H9 (cell line): ENCODE measurements around the gene RNPEPL1. TPM values are rescaled to one million over a fixed set of nuclear protein-coding genes. Genes with fewer than 3 reads are reported as not detected.

Source experiments
- DNase-seq: peaks from one replicate; pipeline ENCODE4 v3.0.0-alpha.2; 2017
- H2AFZ ChIP-seq: one replicate; pipeline ENCODE4 v1.6.1; 2013; ENCODE audit warnings: mild to moderate bottlenecking, low read length, control low read depth, moderate library complexity
- H2AK5ac ChIP-seq: 2 replicates; pipeline ENCODE4 v1.6.1; 2013; ENCODE audit warnings: low read length, control low read depth, mixed read lengths; ENCODE audit not compliant: insufficient read length
- H2BK120ac ChIP-seq: one replicate; pipeline ENCODE4 v1.6.1; 2013; ENCODE audit warnings: low read depth, mild to moderate bottlenecking, low read length, control low read depth, inconsistent platforms; ENCODE audit not compliant: poor library complexity, severe bottlenecking
- H2BK12ac ChIP-seq: 2 replicates; pipeline ENCODE4 v1.6.1; 2013; ENCODE audit warnings: low read length, control low read depth, mixed read lengths, low read depth; ENCODE audit not compliant: insufficient read length
- H2BK15ac ChIP-seq: 2 replicates; pipeline ENCODE4 v1.6.1; 2013; ENCODE audit warnings: low read depth, low read length, control low read depth
- H2BK20ac ChIP-seq: one replicate; pipeline ENCODE4 v1.6.1; 2013; ENCODE audit warnings: low read depth, mild to moderate bottlenecking, low read length, control low read depth, inconsistent platforms; ENCODE audit not compliant: poor library complexity, severe bottlenecking
- H2BK5ac ChIP-seq: 2 replicates; pipeline ENCODE4 v1.6.1; 2013; ENCODE audit warnings: low read length, control low read depth, mixed read lengths; ENCODE audit not compliant: insufficient read length
- H3K14ac ChIP-seq: 2 replicates; pipeline ENCODE4 v1.6.1; 2013; ENCODE audit warnings: low read length, control low read depth; ENCODE audit not compliant: insufficient read depth
- H3K18ac ChIP-seq: 2 replicates; pipeline ENCODE4 v1.6.1; 2013; ENCODE audit warnings: low read depth, mild to moderate bottlenecking, mixed read lengths, low read length, control low read depth; ENCODE audit not compliant: insufficient read length
- H3K23ac ChIP-seq: 2 replicates; pipeline ENCODE4 v1.6.1; 2013; ENCODE audit warnings: low read length, control low read depth, mixed read lengths, low read depth; ENCODE audit not compliant: insufficient read length
- H3K23me2 ChIP-seq: 2 replicates; pipeline ENCODE4 v1.6.1; 2013; ENCODE audit warnings: low read depth, mild to moderate bottlenecking, mixed read lengths, low read length, control low read depth; ENCODE audit not compliant: insufficient read length, poor library complexity, severe bottlenecking
- H3K27ac ChIP-seq: 2 replicates; pipeline ENCODE4 v1.5.1; 2013; ENCODE audit warnings: low read length, control low read depth, mixed read lengths, low read depth; ENCODE audit not compliant: insufficient read length
- H3K27me3 ChIP-seq: 2 replicates; pipeline ENCODE4 v1.6.1; 2013; ENCODE audit warnings: low read length, control low read depth, inconsistent platforms; ENCODE audit not compliant: insufficient read depth
- H3K4ac ChIP-seq: 2 replicates; pipeline ENCODE4 v1.6.1; 2013; ENCODE audit warnings: low read depth, mild to moderate bottlenecking, control low read depth, inconsistent platforms, low read length, moderate library complexity
- H3K4me1 ChIP-seq: 2 replicates; pipeline ENCODE4 v1.6.1; 2013; ENCODE audit warnings: low read length, control low read depth, inconsistent platforms; ENCODE audit not compliant: insufficient read depth
- H3K4me2 ChIP-seq: 2 replicates; pipeline ENCODE4 v1.6.1; 2013; ENCODE audit warnings: low read length, control low read depth, mixed read lengths; ENCODE audit not compliant: insufficient read length, insufficient read depth
- H3K56ac ChIP-seq: 2 replicates; pipeline ENCODE4 v1.6.1; 2013; ENCODE audit warnings: low read depth, mild to moderate bottlenecking, mixed read lengths, low read length, control low read depth; ENCODE audit not compliant: insufficient read length
- H3K79me1 ChIP-seq: 2 replicates; pipeline ENCODE4 v1.6.1; 2013; ENCODE audit warnings: low read depth, mild to moderate bottlenecking, moderate library complexity, low read length, control low read depth, inconsistent platforms; ENCODE audit not compliant: insufficient read depth, poor library complexity, severe bottlenecking
- H3K79me2 ChIP-seq: 2 replicates; pipeline ENCODE4 v1.6.1; 2013; ENCODE audit warnings: low read length, control low read depth, inconsistent platforms; ENCODE audit not compliant: insufficient read depth
- H3K9ac ChIP-seq: 2 replicates; pipeline ENCODE4 v1.6.1; 2013; ENCODE audit warnings: low read length, control low read depth, mixed read lengths; ENCODE audit not compliant: insufficient read length; ENCODE audit errors: extremely low read depth
- H3K9me3 ChIP-seq: one replicate; pipeline ENCODE4 v1.6.1; 2013; ENCODE audit warnings: low read depth, low read length, inconsistent platforms; ENCODE audit not compliant: control insufficient read depth
- H3T11ph ChIP-seq: one replicate; pipeline ENCODE4 v1.6.1; 2013; ENCODE audit warnings: mild to moderate bottlenecking, low read length, control low read depth, inconsistent platforms
- H4K20me1 ChIP-seq: one replicate; pipeline ENCODE4 v1.6.1; 2013; ENCODE audit not compliant: control insufficient read depth, insufficient read length, insufficient read depth
- H4K5ac ChIP-seq: 2 replicates; pipeline ENCODE4 v1.6.1; 2013; ENCODE audit warnings: low read depth, mild to moderate bottlenecking, mixed read lengths, low read length, control low read depth; ENCODE audit not compliant: insufficient read length
- H4K8ac ChIP-seq: replicated peaks from 2 replicates; pipeline ENCODE4 v1.6.1; 2013; ENCODE audit warnings: low read length, control low read depth, mixed read lengths, low read depth; ENCODE audit not compliant: insufficient read length
- H4K91ac ChIP-seq: 2 replicates; pipeline ENCODE4 v1.6.1; 2013; ENCODE audit warnings: low read depth, mild to moderate bottlenecking, moderate library complexity, mixed read lengths, low read length, control low read depth; ENCODE audit not compliant: insufficient read length
- H3K27ac Mint-ChIP-seq, 3 experiments: 2 replicates in 2 of 3; 3 replicates in 1 of 3; pipeline ENCODE4 v1.8.0; 2020 to 2021; ENCODE audit warnings: mixed read lengths in 3 of 3, mild to moderate bottlenecking in 1 of 3, moderate library complexity in 1 of 3
- H3K27me3 Mint-ChIP-seq: 2 replicates; pipeline ENCODE4 v1.8.0; 2021; ENCODE audit warnings: low read depth, mild to moderate bottlenecking, moderate library complexity, mixed read lengths
- H3K36me3 Mint-ChIP-seq, 3 experiments: 2 replicates in 2 of 3; 3 replicates in 1 of 3; pipeline ENCODE4 v1.8.0; 2020 to 2021; ENCODE audit warnings: low read depth in 3 of 3, mixed read lengths in 3 of 3; ENCODE audit not compliant: insufficient read depth in 1 of 3
- H3K4me1 Mint-ChIP-seq, 2 experiments: 2 replicates each; pipeline ENCODE4 v1.8.0; 2020; ENCODE audit warnings: mixed read lengths in 2 of 2
- H3K4me3 Mint-ChIP-seq, 2 experiments: 2 replicates in 1 of 2; 3 replicates in 1 of 2; pipeline ENCODE4 v1.8.0; 2020 to 2021; ENCODE audit warnings: mild to moderate bottlenecking in 2 of 2, mixed read lengths in 2 of 2, moderate library complexity in 1 of 2
- H3K9me3 Mint-ChIP-seq, 2 experiments: 2 replicates in 1 of 2; 3 replicates in 1 of 2; pipeline ENCODE4 v1.8.0; 2020; ENCODE audit warnings: mild to moderate bottlenecking in 2 of 2, mixed read lengths in 2 of 2, moderate library complexity in 1 of 2
- WGBS: extraction: QIAGEN DNeasy Blood & Tissue Kit; methylation state at CpG from one replicate; pipeline ENCODE4 v1.1.7; 2013; ENCODE audit warnings: missing lambda C conversion rate, low lambda C conversion rate, mixed read lengths; ENCODE audit not compliant: insufficient read length; ENCODE audit errors: extremely low coverage; 5-methylcytosine and 5-hydroxymethylcytosine counted together
- total RNA-seq: library from RNA; stranded (reverse); gene quantifications from 2 replicates; pipeline ENCODE4 v1.2.1, GENCODE V29; 2021
- TF ChIP-seq, protein P1 (sequence below): fragments of 200-600 bp; sonication (generic); conservative IDR thresholded peaks from 3 replicates; pipeline ENCODE4 v1.8.0; 2021; ENCODE audit warnings: antibody characterized with exemption, mild to moderate bottlenecking

Gene RNPEPL1
- total RNA-seq, 1 experiment from 2014 or later, result 22.5 TPM

DNA sequence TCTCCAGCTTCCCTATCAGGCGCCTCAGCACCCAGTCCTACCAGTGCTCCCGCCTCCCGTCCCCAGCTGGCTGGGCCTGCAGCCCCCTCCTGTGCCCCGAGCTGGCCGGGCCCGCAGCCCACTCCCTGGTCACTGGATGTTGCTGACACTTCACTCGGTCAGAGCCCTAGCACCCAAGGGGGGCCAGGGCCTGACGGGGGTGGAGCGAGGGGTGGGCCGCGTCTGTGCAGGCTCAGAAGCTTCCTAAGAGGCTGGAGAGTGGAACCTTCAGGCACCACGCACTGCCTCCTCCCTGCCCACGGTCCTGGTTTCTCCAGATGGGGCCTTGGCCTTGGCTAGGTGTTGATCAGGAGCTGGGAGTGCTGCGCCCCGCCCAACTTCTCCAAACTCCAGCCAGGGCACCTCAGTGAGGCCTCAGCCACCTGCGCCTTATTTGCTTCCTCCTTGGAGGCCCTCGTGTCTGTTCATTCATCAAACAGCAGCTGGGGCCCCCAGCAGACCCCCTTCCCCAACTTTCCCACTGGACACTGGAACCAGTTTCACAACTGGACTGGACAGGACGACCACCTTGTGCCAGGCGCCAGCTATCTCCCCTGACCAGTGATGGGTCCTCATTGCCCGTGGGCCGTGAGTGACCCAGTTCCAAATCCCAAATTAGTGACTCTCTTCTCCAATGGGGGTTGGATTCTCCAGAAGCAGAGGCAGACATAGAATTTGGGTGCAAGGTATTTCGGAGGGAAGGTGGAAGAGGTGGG is 35.0 kb downstream of the RNPEPL1 start:
- H4K8ac ChIP-seq, result no peak overlapping the region
- H3K9ac ChIP-seq, result no peak overlapping the region
- H3K4me3 Mint-ChIP-seq, result no peak overlapping the region
- H3K79me2 ChIP-seq, result no peaks in the 10 kb centered on the region
- H3K4me2 ChIP-seq, result no peak overlapping the region
- H2AK5ac ChIP-seq, result no peak overlapping the region
- H3K56ac ChIP-seq, result no peak overlapping the region
- H3K27ac ChIP-seq, result no peak overlapping the region
- no peak overlapping the region; the same call in 1 of the 2 replicates for H3K14ac ChIP-seq
- H3K36me3 Mint-ChIP-seq, result peaks cover 0 to 7% (median 0%) of the 10 kb centered on the region in 3 experiments; a peak in 2 of 7 replicates
- no peak overlapping the region for H3K4ac ChIP-seq
- H4K20me1 ChIP-seq, result no peaks in the 10 kb centered on the region
- no peak overlapping the region for H3K23ac ChIP-seq
- H2BK120ac ChIP-seq, result no peak overlapping the region
- WGBS, result no CpG with 5 or more reads among the region's 22 CpGs
- peaks cover 7% of the 10 kb centered on the region for H3K27me3 Mint-ChIP-seq
- TF ChIP-seq, protein P1, sequence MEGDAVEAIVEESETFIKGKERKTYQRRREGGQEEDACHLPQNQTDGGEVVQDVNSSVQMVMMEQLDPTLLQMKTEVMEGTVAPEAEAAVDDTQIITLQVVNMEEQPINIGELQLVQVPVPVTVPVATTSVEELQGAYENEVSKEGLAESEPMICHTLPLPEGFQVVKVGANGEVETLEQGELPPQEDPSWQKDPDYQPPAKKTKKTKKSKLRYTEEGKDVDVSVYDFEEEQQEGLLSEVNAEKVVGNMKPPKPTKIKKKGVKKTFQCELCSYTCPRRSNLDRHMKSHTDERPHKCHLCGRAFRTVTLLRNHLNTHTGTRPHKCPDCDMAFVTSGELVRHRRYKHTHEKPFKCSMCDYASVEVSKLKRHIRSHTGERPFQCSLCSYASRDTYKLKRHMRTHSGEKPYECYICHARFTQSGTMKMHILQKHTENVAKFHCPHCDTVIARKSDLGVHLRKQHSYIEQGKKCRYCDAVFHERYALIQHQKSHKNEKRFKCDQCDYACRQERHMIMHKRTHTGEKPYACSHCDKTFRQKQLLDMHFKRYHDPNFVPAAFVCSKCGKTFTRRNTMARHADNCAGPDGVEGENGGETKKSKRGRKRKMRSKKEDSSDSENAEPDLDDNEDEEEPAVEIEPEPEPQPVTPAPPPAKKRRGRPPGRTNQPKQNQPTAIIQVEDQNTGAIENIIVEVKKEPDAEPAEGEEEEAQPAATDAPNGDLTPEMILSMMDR, result no peak
- no peaks in the 10 kb centered on the region for H3K9me3 Mint-ChIP-seq
- no peaks in the 10 kb centered on the region; a peak in 1 of 4 replicates for H3K4me1 Mint-ChIP-seq
- no peaks in the 10 kb centered on the region for H3K9me3 ChIP-seq
- H2BK5ac ChIP-seq, result no peak overlapping the region
- H3K79me1 ChIP-seq, result no peaks in the 10 kb centered on the region
- no peaks in the 10 kb centered on the region for H3K27me3 ChIP-seq
- no peak overlapping the region for H3K18ac ChIP-seq
- H2AFZ ChIP-seq, result no peak overlapping the region
- H4K91ac ChIP-seq, result no peak overlapping the region
- H3K23me2 ChIP-seq, result no peaks in the 10 kb centered on the region
- no peak overlapping the region for H2BK12ac ChIP-seq
- H3K4me1 ChIP-seq, result no peaks in the 10 kb centered on the region
- no peak overlapping the region for H3K27ac Mint-ChIP-seq
- H2BK20ac ChIP-seq, result no peak overlapping the region
- no peak overlapping the region for H4K5ac ChIP-seq
- no peak overlapping the region; the same call in 1 of the 2 replicates for H2BK15ac ChIP-seq
- no peak for DNase-seq
- H3T11ph ChIP-seq, result no peak overlapping the region
